B cell (primary cell): Measurements from ENCODE around the gene EVC. TPM values are rescaled to one million over a fixed set of nuclear protein-coding genes. Genes with fewer than 3 reads are reported as not detected.

ENCODE experiments used
- ATAC-seq: fragments of 200-7000 bp; cut with Tn5 transposase; one replicate; pipeline ENCODE4 v1.10.0; 2021; ENCODE audit warnings: low read depth, mild to moderate bottlenecking, moderate number of reproducible peaks, moderate library complexity
- CTCF ChIA-PET: fragments of 350-600 bp; sonication (Branson Sonifier 250); formaldehyde crosslinking; loops from one replicate; lab custom pipeline; 2021; ENCODE audit warnings: antibody characterized with exemption, inconsistent platforms; lab: Charles Lee
- POLR2A ChIA-PET: fragments of 350-600 bp; sonication (Branson Sonifier 250); formaldehyde crosslinking; loops from one replicate; lab custom pipeline; 2021; ENCODE audit warnings: antibody characterized with exemption; lab: Charles Lee
- DNase-seq: peaks from one replicate; pipeline ENCODE4 v3.0.0; 2013
- H2AFZ ChIP-seq: 2 replicates; pipeline ENCODE4 v1.6.1; 2012; ENCODE audit warnings: mild to moderate bottlenecking, low read depth, low read length; ENCODE audit not compliant: insufficient read depth, poor library complexity, severe bottlenecking
- H3K27ac ChIP-seq, 2 donors: 1 replicate in 1 of 2; 2 replicates in 1 of 2; pipeline ENCODE4 v1.5.1; 2012 to 2013; ENCODE audit warnings: low read length in 2 of 2, mild to moderate bottlenecking in 2 of 2, moderate library complexity in 1 of 2
- H3K27me3 ChIP-seq, 4 experiments: fragments of 200-600 bp in 1 of 4; sonication (generic) in 1 of 4; replicated peaks in 1 of 4; 1 replicate in 2 of 4; 2 replicates in 2 of 4; pipeline versions ENCODE4 v1.6.1 to v1.7.0; 2013 to 2016; ENCODE audit warnings: low read length in 3 of 4, mild to moderate bottlenecking in 2 of 4, mixed read lengths in 1 of 4, moderate library complexity in 1 of 4; ENCODE audit not compliant: insufficient read depth in 4 of 4, control insufficient read depth in 3 of 4; ENCODE audit errors: control extremely low read depth in 1 of 4
- H3K36me3 ChIP-seq, 2 experiments: replicated peaks in 1 of 2; 1 replicate in 1 of 2; 2 replicates in 1 of 2; pipeline versions ENCODE4 v1.6.1 to v1.7.1; 2013; ENCODE audit warnings: low read length in 1 of 2; ENCODE audit not compliant: insufficient read depth in 2 of 2, control insufficient read depth in 1 of 2; ENCODE audit errors: control extremely low read depth in 1 of 2, extremely low read depth in 1 of 2
- H3K4me1 ChIP-seq, 2 donors: fragments of 200-600 bp in 1 of 2; sonication (generic) in 1 of 2; 1 replicate in 1 of 2; 2 replicates in 1 of 2; pipeline versions ENCODE4 v1.5.1 to v1.6.1; 2013 to 2017; ENCODE audit warnings: low read length in 2 of 2; ENCODE audit not compliant: control insufficient read depth in 2 of 2, insufficient read depth in 2 of 2
- H3K4me2 ChIP-seq: replicated peaks from 2 replicates; pipeline ENCODE3; 2012; ENCODE audit warnings: mild to moderate bottlenecking, low read depth, low read length; ENCODE audit not compliant: poor library complexity, severe bottlenecking
- H3K4me3 ChIP-seq, 5 experiments: fragments of 200-600 bp in 1 of 5; sonication (generic) in 1 of 5; 1 replicate in 3 of 5; 2 replicates in 2 of 5; pipeline versions ENCODE4 v1.5.1 to v1.7.0; 2011 to 2016; ENCODE audit warnings: low read length in 4 of 5, mild to moderate bottlenecking in 4 of 5, low read depth in 2 of 5, control low read depth in 1 of 5, moderate library complexity in 1 of 5; ENCODE audit not compliant: insufficient read depth in 1 of 5; ENCODE audit errors: control extremely low read depth in 1 of 5, extremely low read depth in 1 of 5
- H3K79me2 ChIP-seq: fragments of 200-600 bp; sonication (generic); one replicate; pipeline ENCODE4 v1.6.0; 2016; ENCODE audit warnings: low read length; ENCODE audit not compliant: control insufficient read depth, insufficient read depth
- H3K9ac ChIP-seq: fragments of 200-600 bp; sonication (generic); 2 replicates; pipeline ENCODE4 v1.6.1; 2017; ENCODE audit warnings: mild to moderate bottlenecking, low read length, moderate library complexity
- H3K9me3 ChIP-seq, 3 donors: one replicate each; pipeline versions ENCODE4 v1.6.1 to v1.7.1; 2013; ENCODE audit warnings: low read length in 2 of 3; ENCODE audit not compliant: control insufficient read depth in 2 of 3, insufficient read depth in 1 of 3; ENCODE audit errors: control extremely low read depth in 1 of 3
- H4K20me1 ChIP-seq: 2 replicates; pipeline ENCODE4 v1.6.0; 2012; ENCODE audit warnings: mild to moderate bottlenecking, low read length; ENCODE audit not compliant: insufficient read depth, control insufficient read depth, poor library complexity, severe bottlenecking
- H3K27ac Mint-ChIP-seq: one replicate; pipeline ENCODE4 v1.8.0; 2021; ENCODE audit warnings: mixed read lengths
- H3K27me3 Mint-ChIP-seq: one replicate; pipeline ENCODE4 v1.8.0; 2021; ENCODE audit warnings: mixed read lengths
- H3K4me1 Mint-ChIP-seq: one replicate; pipeline ENCODE4 v1.8.0; 2021; ENCODE audit warnings: mixed read lengths
- H3K4me3 Mint-ChIP-seq: one replicate; pipeline ENCODE4 v1.8.0; 2021; ENCODE audit warnings: mixed read lengths
- H3K9me3 Mint-ChIP-seq: one replicate; pipeline ENCODE4 v1.8.0; 2022; ENCODE audit warnings: mixed read lengths; ENCODE audit not compliant: insufficient read depth
- CTCF ChIP-seq: fragments of 200-600 bp; IDR thresholded peaks from one replicate; pipeline ENCODE4 v1.8.0; 2022; ENCODE audit warnings: antibody characterized with exemption, mild to moderate bottlenecking
- EZH2 ChIP-seq: IDR thresholded peaks from 2 replicates; pipeline ENCODE4 v1.6.1; 2012; ENCODE audit warnings: borderline replicate concordance, low read depth, mild to moderate bottlenecking, moderate library complexity, low read length; ENCODE audit not compliant: insufficient read depth, poor library complexity, severe bottlenecking
- WGBS: methylation state at CpG from one replicate; pipeline ENCODE4 v1.1.5; 2013; ENCODE audit warnings: missing lambda C conversion rate; ENCODE audit not compliant: insufficient coverage; 5-methylcytosine and 5-hydroxymethylcytosine counted together
- intact Hi-C: fragments of 100-400 bp; cut with micrococcal nuclease; formaldehyde crosslinking; loops from one replicate; pipeline ENCODE4 v1.10.0; 2022
- polyA plus RNA-seq: library from polyadenylated mRNA; depleted of rRNA; stranded (reverse); fragments of >200 nt; gene quantifications from 2 replicates; pipeline ENCODE4 v1.2.3, GENCODE V29; 2012
- total RNA-seq, 2 donors: library from RNA; stranded (reverse); fragments of 120-200 nt in 1 of 2; gene quantifications; 1 replicate in 1 of 2; 2 replicates in 1 of 2; pipeline versions ENCODE4 v1.2.3 to v1.2.4, GENCODE V29; 2013 to 2022

Gene EVC
- total and polyA plus RNA-seq, 2 donors (not counting 1 experiment from before 2014, with no cell fraction given) = 1.5 TPM; not detected in 1

GRCh38 chr4:5717449-5718158 is 6.6 kb downstream of the EVC start:
- Mint-ChIP-seq H3K4me3 (no peak overlapping the region), H3K4me1 (no peaks in the 10 kb centered on the region), H3K27me3 (peaks cover 2% of the 10 kb centered on the region), H3K9me3 (peaks cover 3% of the 10 kb centered on the region), H3K27ac (no peak overlapping the region)
- ATAC-seq = no peak
- H3K4me3 ChIP-seq = no peak overlapping the region
- no peak overlapping the region for H3K4me2 ChIP-seq
- H3K9ac ChIP-seq = no peak overlapping the region
- no peak overlapping the region for H3K27ac ChIP-seq
- H4K20me1 ChIP-seq = no peaks in the 10 kb centered on the region
- no peak overlapping the region for H2AFZ ChIP-seq
- no peak for DNase-seq
- no peak for TF ChIP-seq EZH2
- TF ChIP-seq CTCF = no peak
- peaks cover 0 to 17% (median 0%) of the 10 kb centered on the region in 3 donors for H3K9me3 ChIP-seq
- no peaks in the 10 kb centered on the region for H3K79me2 ChIP-seq
- peaks cover 0 to 4% (median 0%) of the 10 kb centered on the region in 4 experiments for H3K27me3 ChIP-seq
- intact Hi-C loops = no loop called here
- WGBS = 77% methylated on average over 2 of the region's 4 CpGs
- no peaks in the 10 kb centered on the region for H3K4me1 ChIP-seq
- ChIA-PET POLR2A (no interaction called here), CTCF (no interaction called here)
- H3K36me3 ChIP-seq = no peaks in the 10 kb centered on the region

- CTCF ChIA-PET = no interaction called here
- no peak overlapping the region for H3K4me3 Mint-ChIP-seq
- H3K27ac Mint-ChIP-seq = no peak overlapping the region
- TF ChIP-seq CTCF (no peak), EZH2 (no peak)
- Histone ChIP-seq H3K9me3 (peaks cover 0 to 17% (median 0%) of the 10 kb centered on the region in 3 donors), H3K36me3 (no peaks in the 10 kb centered on the region), H3K27me3 (peaks cover 0 to 4% (median 0%) of the 10 kb centered on the region in 4 experiments), H3K9ac (no peak overlapping the region), H2AFZ (no peak overlapping the region), H4K20me1 (no peaks in the 10 kb centered on the region), H3K79me2 (no peaks in the 10 kb centered on the region), H3K4me2 (no peak overlapping the region), H3K27ac (no peak overlapping the region), H3K4me1 (no peaks in the 10 kb centered on the region), H3K4me3 (no peak overlapping the region)
- DNase-seq (no peak), ATAC-seq (no peak)
- peaks cover 3% of the 10 kb centered on the region for H3K9me3 Mint-ChIP-seq
- H3K4me1 Mint-ChIP-seq = no peaks in the 10 kb centered on the region
- intact Hi-C loops = no loop called here
- POLR2A ChIA-PET = no interaction called here
- WGBS = 73% methylated on average over 2 of the region's 4 CpGs
- no peaks in the 10 kb centered on the region for H3K27me3 Mint-ChIP-seq
Observed at GRCh38 chr4:5718411-5718810, 7.4 kb downstream of the EVC start.
